ENCODE data around the gene AGAP1. TPM values are rescaled to one million over a fixed set of nuclear protein-coding genes. Genes with fewer than 3 reads are reported as not detected.

The AGAP1 gene
- total and polyA plus RNA-seq, 2 donors from 2014 or later, result 8.1 to 44.5 TPM

DNA sequence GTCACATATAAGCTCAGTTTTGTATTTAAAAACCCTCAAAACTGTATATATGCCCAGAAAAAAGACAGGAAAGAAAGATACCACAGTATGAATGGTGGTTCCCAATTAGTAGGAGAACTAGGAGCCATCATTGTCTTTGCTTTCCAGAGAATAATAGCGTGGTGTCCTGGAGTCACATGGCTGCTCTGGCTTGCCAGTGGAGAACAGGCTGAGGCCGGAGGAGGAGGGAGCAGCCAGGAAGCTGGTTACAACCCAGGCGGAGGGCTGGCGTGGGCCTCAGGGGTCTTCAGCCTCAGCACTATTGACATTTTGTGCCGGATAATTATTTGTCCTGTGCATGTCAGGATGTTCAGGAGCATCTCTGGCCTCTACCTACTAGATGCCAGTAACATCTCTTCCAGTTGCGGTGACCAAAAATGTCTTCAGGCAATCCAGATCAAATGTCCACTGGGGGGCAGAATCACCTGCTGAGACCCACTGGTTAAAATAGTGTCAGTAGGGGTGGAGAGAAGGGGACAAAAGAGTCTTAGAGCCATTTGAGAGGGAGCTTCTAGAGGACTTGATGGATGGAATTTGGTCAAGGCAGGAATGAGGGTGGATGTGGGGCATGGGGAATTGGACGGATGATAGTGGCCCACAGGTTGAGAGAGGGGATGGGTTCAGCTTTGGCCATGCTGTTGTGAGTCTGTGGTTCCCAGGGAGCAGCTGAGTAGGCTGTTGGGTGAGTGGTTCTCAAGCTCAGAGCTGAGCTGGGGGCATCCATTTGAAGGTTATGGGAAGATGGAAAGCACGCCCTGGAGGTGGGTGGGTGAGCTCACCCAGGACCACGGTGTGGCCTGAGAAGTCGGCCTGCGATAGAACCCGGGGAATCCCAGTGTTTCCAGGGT lies 144.9 kb downstream of the AGAP1 start:
- H3K9me3 ChIP-seq (ENCODE audit: control insufficient read depth in 2 of 3, insufficient read depth in 1 of 3, low read length in 3 of 3), result no peaks in the 10 kb centered on the region
- TF ChIP-seq, protein P1, sequence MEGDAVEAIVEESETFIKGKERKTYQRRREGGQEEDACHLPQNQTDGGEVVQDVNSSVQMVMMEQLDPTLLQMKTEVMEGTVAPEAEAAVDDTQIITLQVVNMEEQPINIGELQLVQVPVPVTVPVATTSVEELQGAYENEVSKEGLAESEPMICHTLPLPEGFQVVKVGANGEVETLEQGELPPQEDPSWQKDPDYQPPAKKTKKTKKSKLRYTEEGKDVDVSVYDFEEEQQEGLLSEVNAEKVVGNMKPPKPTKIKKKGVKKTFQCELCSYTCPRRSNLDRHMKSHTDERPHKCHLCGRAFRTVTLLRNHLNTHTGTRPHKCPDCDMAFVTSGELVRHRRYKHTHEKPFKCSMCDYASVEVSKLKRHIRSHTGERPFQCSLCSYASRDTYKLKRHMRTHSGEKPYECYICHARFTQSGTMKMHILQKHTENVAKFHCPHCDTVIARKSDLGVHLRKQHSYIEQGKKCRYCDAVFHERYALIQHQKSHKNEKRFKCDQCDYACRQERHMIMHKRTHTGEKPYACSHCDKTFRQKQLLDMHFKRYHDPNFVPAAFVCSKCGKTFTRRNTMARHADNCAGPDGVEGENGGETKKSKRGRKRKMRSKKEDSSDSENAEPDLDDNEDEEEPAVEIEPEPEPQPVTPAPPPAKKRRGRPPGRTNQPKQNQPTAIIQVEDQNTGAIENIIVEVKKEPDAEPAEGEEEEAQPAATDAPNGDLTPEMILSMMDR (IDR thresholded peaks at IDR 0.05; ENCODE audit: borderline replicate concordance, extremely low read depth, insufficient read depth), result no peak

GRCh38 chr2:235639428-235639773 lies 145.6 kb downstream of the AGAP1 start:
- FAIRE-seq (no peak), DNase-seq (peak in 2 of 5 donors; percentile 39 to 67)
- intact Hi-C loops (cut with DNase I), result no loop called here
- Histone ChIP-seq H3K4me1 (ENCODE audit: control insufficient read depth in 2 of 3, insufficient read depth in 2 of 3, low read depth in 1 of 3, low read length in 3 of 3) (peaks cover 0 to 2% (median 0%) of the 10 kb centered on the region in 3 donors), H3K9me3 (ENCODE audit: control insufficient read depth in 2 of 3, insufficient read depth in 1 of 3, low read length in 3 of 3) (no peaks in the 10 kb centered on the region), H3K27ac (ENCODE audit: low read depth in 2 of 2, low read length in 2 of 2) (no peak overlapping the region), H3K9ac (ENCODE audit: low read length in 3 of 3) (no peak overlapping the region), H3K36me3 (ENCODE audit: control insufficient read depth in 2 of 3, insufficient read depth in 3 of 3, low read length in 3 of 3) (no peaks in the 10 kb centered on the region), H3K27me3 (ENCODE audit: control insufficient read depth, insufficient read depth, low read length) (no peaks in the 10 kb centered on the region), H3K4me3 (ENCODE audit: low read length in 3 of 3) (no peak overlapping the region)
- TF ChIP-seq, protein P1 (IDR thresholded peaks at IDR 0.05; ENCODE audit: borderline replicate concordance, extremely low read depth, insufficient read depth), result no peak

More for the DNA sequence above, 144.9 kb downstream of the AGAP1 start:
- Histone ChIP-seq H3K9ac (ENCODE audit: low read length in 3 of 3) (no peak overlapping the region), H3K27me3 (ENCODE audit: control insufficient read depth, insufficient read depth, low read length) (no peaks in the 10 kb centered on the region), H3K36me3 (ENCODE audit: control insufficient read depth in 2 of 3, insufficient read depth in 3 of 3, low read length in 3 of 3) (no peaks in the 10 kb centered on the region), H3K4me1 (ENCODE audit: control insufficient read depth in 2 of 3, insufficient read depth in 2 of 3, low read depth in 1 of 3, low read length in 3 of 3) (peaks cover 0 to 2% (median 0%) of the 10 kb centered on the region in 3 donors), H3K27ac (ENCODE audit: low read depth in 2 of 2, low read length in 2 of 2) (no peak overlapping the region), H3K4me3 (ENCODE audit: low read length in 3 of 3) (no peak overlapping the region)
- intact Hi-C loops (cut with DNase I), result no loop called here
- DNase-seq, result no peak
- FAIRE-seq, result no peak

GRCh38 chr2:235639885-235640284 lies 146.0 kb downstream of the AGAP1 start:
- FAIRE-seq, result no peak

More at GRCh38 chr2:235639885-235640284, 146.0 kb downstream of the AGAP1 start:
- no peaks in the 10 kb centered on the region for H3K36me3 ChIP-seq (ENCODE audit: control insufficient read depth in 2 of 3, insufficient read depth in 3 of 3, low read length in 3 of 3)
- H3K27ac ChIP-seq (ENCODE audit: low read depth in 2 of 2, low read length in 2 of 2), result no peak overlapping the region
- intact Hi-C loops (cut with DNase I), result no loop called here
- H3K9me3 ChIP-seq (ENCODE audit: control insufficient read depth in 2 of 3, insufficient read depth in 1 of 3, low read length in 3 of 3), result no peaks in the 10 kb centered on the region
- TF ChIP-seq, protein P1 (IDR thresholded peaks at IDR 0.05; ENCODE audit: borderline replicate concordance, extremely low read depth, insufficient read depth), result no peak
- no peak overlapping the region for H3K4me3 ChIP-seq (ENCODE audit: low read length in 3 of 3)
- DNase-seq, result no peak
- no peak overlapping the region for H3K9ac ChIP-seq (ENCODE audit: low read length in 3 of 3)
- H3K4me1 ChIP-seq (ENCODE audit: control insufficient read depth in 2 of 3, insufficient read depth in 2 of 3, low read depth in 1 of 3, low read length in 3 of 3), result peaks cover 0 to 2% (median 0%) of the 10 kb centered on the region in 3 donors
- no peaks in the 10 kb centered on the region for H3K27me3 ChIP-seq (ENCODE audit: control insufficient read depth, insufficient read depth, low read length)

Measured in kidney (tissue), 14 donors.